Activated T-helper 2 cell treated with anti-CD3 and anti-CD28 coated beads, Interferon-gamma antibody, Interleukin-2, Interleukin-4, amounts not matched to agents 10 μg/mL and 5 μg/mL and 100 μg/mL, durations not matched to agents 14 hours and 24 hours and 36 hours (primary cell): Measurements from ENCODE around the gene STAB2. TPM values are rescaled to one million over a fixed set of nuclear protein-coding genes. Genes with fewer than 3 reads are reported as not detected.

Experiments
- DNase-seq: peaks from one replicate; pipeline ENCODE4 v3.0.0; 2021; ENCODE audit warnings: low spot score
- H3K27ac Mint-ChIP-seq: one replicate; pipeline ENCODE4 v1.8.0; 2021; ENCODE audit warnings: mixed read lengths
- H3K27me3 Mint-ChIP-seq: one replicate; pipeline ENCODE4 v1.8.0; 2021; ENCODE audit warnings: low read depth, mixed read lengths
- H3K36me3 Mint-ChIP-seq: one replicate; pipeline ENCODE4 v1.8.0; 2021; ENCODE audit warnings: low read depth, mixed read lengths
- H3K4me1 Mint-ChIP-seq: one replicate; pipeline ENCODE4 v1.8.0; 2021; ENCODE audit warnings: low read depth, mixed read lengths
- H3K4me3 Mint-ChIP-seq: one replicate; pipeline ENCODE4 v1.8.0; 2021; ENCODE audit warnings: low read depth, mild to moderate bottlenecking, moderate library complexity, mixed read lengths
- H3K9me3 Mint-ChIP-seq: one replicate; pipeline ENCODE4 v1.8.0; 2021; ENCODE audit warnings: mixed read lengths
- intact Hi-C: fragments of 100-400 bp; cut with micrococcal nuclease; formaldehyde crosslinking; loops from one replicate; pipeline ENCODE4 v1.15.1; 2023
- total RNA-seq: library from RNA; stranded (reverse); gene quantifications from 2 replicates; pipeline ENCODE4 v1.2.3, GENCODE V29; 2022

Gene STAB2
- total RNA-seq, 1 donor from 2014 or later, result not detected

- intact Hi-C loops, result no loop called here
- H3K4me3 Mint-ChIP-seq, result no peak overlapping the region
- no peaks in the 10 kb centered on the region for H3K4me1 Mint-ChIP-seq
- no peaks in the 10 kb centered on the region for H3K9me3 Mint-ChIP-seq
- H3K36me3 Mint-ChIP-seq, result no peaks in the 10 kb centered on the region
- H3K27me3 Mint-ChIP-seq, result peaks cover 4% of the 10 kb centered on the region
- no peak for DNase-seq
- H3K27ac Mint-ChIP-seq, result no peak overlapping the region
Observed at GRCh38 chr12:103671367-103671766, 84.3 kb downstream of the STAB2 start.

- H3K4me1 Mint-ChIP-seq, result no peaks in the 10 kb centered on the region
- no peak overlapping the region for H3K27ac Mint-ChIP-seq
- intact Hi-C loops, result no loop called here
- DNase-seq, result no peak
- H3K4me3 Mint-ChIP-seq, result no peak overlapping the region
- no peaks in the 10 kb centered on the region for H3K27me3 Mint-ChIP-seq
- H3K9me3 Mint-ChIP-seq, result no peaks in the 10 kb centered on the region
- H3K36me3 Mint-ChIP-seq, result no peaks in the 10 kb centered on the region
Observed at GRCh38 chr12:103672401-103673119, 85.5 kb downstream of the STAB2 start.

- no peak overlapping the region for H3K4me3 Mint-ChIP-seq
- H3K36me3 Mint-ChIP-seq, result no peaks in the 10 kb centered on the region
- no peaks in the 10 kb centered on the region for H3K27me3 Mint-ChIP-seq
- no peak for DNase-seq
- no peak overlapping the region for H3K27ac Mint-ChIP-seq
- H3K9me3 Mint-ChIP-seq, result no peaks in the 10 kb centered on the region
- H3K4me1 Mint-ChIP-seq, result no peaks in the 10 kb centered on the region
- intact Hi-C loops, result no loop called here
Observed at GRCh38 chr12:103673487-103673886, 86.4 kb downstream of the STAB2 start.

- H3K27ac Mint-ChIP-seq, result no peak overlapping the region
- H3K4me3 Mint-ChIP-seq, result no peak overlapping the region
- intact Hi-C loops, result no loop called here
- no peaks in the 10 kb centered on the region for H3K4me1 Mint-ChIP-seq
- no peaks in the 10 kb centered on the region for H3K27me3 Mint-ChIP-seq
- DNase-seq, result no peak
- no peaks in the 10 kb centered on the region for H3K9me3 Mint-ChIP-seq
- H3K36me3 Mint-ChIP-seq, result no peaks in the 10 kb centered on the region
Observed at GRCh38 chr12:103673891-103674375, 86.9 kb downstream of the STAB2 start.

DNA sequence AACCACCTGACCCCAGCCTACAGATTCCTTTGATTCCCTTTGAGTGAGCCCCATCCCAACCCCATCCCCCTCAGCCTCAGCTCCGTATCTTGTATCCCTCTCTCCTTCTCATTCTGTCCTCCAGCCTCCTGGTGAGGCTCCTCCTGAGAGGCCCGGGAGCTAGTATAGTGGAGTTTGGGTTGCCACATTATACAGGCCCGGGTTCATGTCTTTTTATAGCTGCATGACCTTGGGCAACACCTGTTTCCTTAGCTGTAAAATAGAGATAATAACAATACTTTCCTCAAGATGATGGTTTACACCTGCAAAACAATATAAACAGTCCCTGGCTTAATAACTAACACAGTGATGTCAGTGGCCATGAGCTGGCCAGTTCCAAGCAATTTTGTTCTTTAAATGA lies 89.8 kb downstream of the STAB2 start:
- Mint-ChIP-seq H3K4me1 (no peaks in the 10 kb centered on the region), H3K36me3 (no peaks in the 10 kb centered on the region), H3K4me3 (no peak overlapping the region), H3K27me3 (no peaks in the 10 kb centered on the region), H3K27ac (no peak overlapping the region), H3K9me3 (no peaks in the 10 kb centered on the region)
- no peak for DNase-seq
- intact Hi-C loops, result no loop called here

GRCh38 chr12:103677341-103677740 lies 90.3 kb downstream of the STAB2 start:
- intact Hi-C loops, result no loop called here
- Mint-ChIP-seq H3K4me3 (no peak overlapping the region), H3K27me3 (no peaks in the 10 kb centered on the region), H3K36me3 (no peaks in the 10 kb centered on the region), H3K4me1 (no peaks in the 10 kb centered on the region), H3K27ac (no peak overlapping the region), H3K9me3 (no peaks in the 10 kb centered on the region)
- no peak for DNase-seq

GRCh38 chr12:103677905-103678304 lies 90.8 kb downstream of the STAB2 start:
- Mint-ChIP-seq H3K36me3 (no peaks in the 10 kb centered on the region), H3K9me3 (no peaks in the 10 kb centered on the region), H3K4me1 (no peaks in the 10 kb centered on the region), H3K27me3 (no peaks in the 10 kb centered on the region), H3K27ac (no peak overlapping the region), H3K4me3 (no peak overlapping the region)
- intact Hi-C loops, result no loop called here
- no peak for DNase-seq

- no peaks in the 10 kb centered on the region for H3K36me3 Mint-ChIP-seq
- no peak overlapping the region for H3K27ac Mint-ChIP-seq
- intact Hi-C loops, result loop anchor here (2.0 kb wide), 1 partner anchor 19 kb away; no protein-coding TSS in a partner anchor
- no peaks in the 10 kb centered on the region for H3K9me3 Mint-ChIP-seq
- H3K4me3 Mint-ChIP-seq, result no peak overlapping the region
- DNase-seq, result no peak
- H3K4me1 Mint-ChIP-seq, result no peaks in the 10 kb centered on the region
- H3K27me3 Mint-ChIP-seq, result peaks cover under 1% of the 10 kb centered on the region
Observed at GRCh38 chr12:103679421-103680170, 92.5 kb downstream of the STAB2 start.

- H3K4me3 Mint-ChIP-seq, result no peak overlapping the region
- no peaks in the 10 kb centered on the region for H3K9me3 Mint-ChIP-seq
- no peak overlapping the region for H3K27ac Mint-ChIP-seq
- intact Hi-C loops, result loop anchor here (2.0 kb wide), 1 partner anchor 18 kb away; no protein-coding TSS in a partner anchor
- no peaks in the 10 kb centered on the region for H3K4me1 Mint-ChIP-seq
- DNase-seq, result no peak
- H3K36me3 Mint-ChIP-seq, result no peaks in the 10 kb centered on the region
- H3K27me3 Mint-ChIP-seq, result peaks cover 4% of the 10 kb centered on the region
Observed at GRCh38 chr12:103680591-103681141, 93.6 kb downstream of the STAB2 start.

- no peak overlapping the region for H3K27ac Mint-ChIP-seq
- no peaks in the 10 kb centered on the region for H3K9me3 Mint-ChIP-seq
- no peaks in the 10 kb centered on the region for H3K36me3 Mint-ChIP-seq
- DNase-seq, result no peak
- peaks cover 4% of the 10 kb centered on the region for H3K27me3 Mint-ChIP-seq
- no peaks in the 10 kb centered on the region for H3K4me1 Mint-ChIP-seq
- intact Hi-C loops, result no loop called here
- no peak overlapping the region for H3K4me3 Mint-ChIP-seq
Observed at GRCh38 chr12:103686026-103686425, 99.0 kb downstream of the STAB2 start.

DNA sequence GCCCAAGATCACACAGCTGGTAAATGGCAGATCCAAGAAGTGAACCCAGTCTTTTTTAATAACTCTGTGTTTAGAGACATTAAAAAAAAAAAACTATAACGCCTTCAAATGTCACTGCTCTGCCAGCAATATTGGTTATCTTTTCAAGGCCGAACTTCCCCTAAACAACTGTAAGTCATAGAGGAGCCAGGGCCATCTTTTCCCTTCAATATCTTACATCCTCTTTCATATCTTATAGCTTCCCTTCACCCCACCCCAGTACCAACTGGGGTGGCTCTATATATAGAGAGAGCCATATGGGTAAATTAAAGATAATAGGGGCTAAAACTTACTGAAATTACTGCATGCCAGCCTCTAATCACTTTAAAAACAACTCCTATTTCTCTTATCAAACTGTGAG lies 100.2 kb downstream of the STAB2 start:
- Mint-ChIP-seq H3K9me3 (no peaks in the 10 kb centered on the region), H3K4me3 (no peak overlapping the region), H3K4me1 (no peaks in the 10 kb centered on the region), H3K36me3 (no peaks in the 10 kb centered on the region), H3K27me3 (peaks cover 4% of the 10 kb centered on the region), H3K27ac (no peak overlapping the region)
- no peak for DNase-seq
- intact Hi-C loops, result no loop called here

DNA sequence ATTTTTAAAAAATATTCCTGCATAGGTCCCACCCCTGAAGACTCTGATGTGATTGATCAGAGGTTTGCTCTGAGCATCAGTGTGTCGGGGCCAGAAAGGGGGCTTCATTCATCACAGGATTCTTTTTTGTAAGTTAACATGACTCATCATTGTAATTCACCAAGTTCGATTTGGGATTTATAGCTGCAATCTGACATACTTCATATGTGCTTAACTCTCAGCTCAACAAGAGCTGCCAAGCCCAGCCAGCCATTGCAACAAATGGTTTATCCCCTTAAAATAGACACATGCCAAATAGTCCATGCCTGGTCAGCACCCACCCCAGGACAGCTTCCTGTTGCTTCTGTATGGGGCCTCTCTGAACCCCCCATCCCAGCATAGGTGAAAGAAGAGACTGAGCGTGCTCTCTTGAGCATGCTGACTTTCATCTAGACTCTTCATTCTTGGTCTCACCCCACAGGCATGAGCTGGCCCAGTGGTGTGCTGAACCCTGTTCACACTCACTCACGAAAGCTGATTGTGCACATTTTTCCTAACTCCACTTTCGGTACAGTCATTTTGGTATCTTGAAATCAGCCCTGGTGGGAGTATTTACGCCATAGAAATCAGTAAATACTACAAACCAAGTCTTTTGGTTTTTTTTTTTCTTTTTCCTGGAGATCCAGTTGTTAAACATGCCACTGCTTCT lies 101.4 kb downstream of the STAB2 start:
- Mint-ChIP-seq H3K4me1 (no peaks in the 10 kb centered on the region), H3K36me3 (no peaks in the 10 kb centered on the region), H3K27ac (no peak overlapping the region), H3K27me3 (peaks cover 4% of the 10 kb centered on the region), H3K9me3 (no peaks in the 10 kb centered on the region), H3K4me3 (no peak overlapping the region)
- no peak for DNase-seq
- intact Hi-C loops, result loop anchor here (1.0 kb wide), 1 partner anchor 10 kb away; no protein-coding TSS in a partner anchor
